NCI-H1930 (cell line): Measurements from ENCODE around the gene SETD6.

Experiments used
- DNase-seq, 2 experiments: peaks; one replicate each; lab custom pipeline; 2025; lab: John Stamatoyannopoulos, UW

The SETD6 gene

GRCh38 chr16:58508671-58509251, 6.6 kb upstream of the SETD6 start:
- no peak for DNase-seq

- no peak for DNase-seq
Observed at GRCh38 chr16:58509256-58510096, 5.8 kb upstream of the SETD6 start.

- no peak for DNase-seq
Observed at GRCh38 chr16:58510097-58510775, 5.1 kb upstream of the SETD6 start.

- no peak for DNase-seq
Observed at GRCh38 chr16:58510776-58511628, 4.3 kb upstream of the SETD6 start.

- peak; percentile 40 to 52 for DNase-seq
Observed at GRCh38 chr16:58511933-58512815, 3.1 kb upstream of the SETD6 start.

- no peak for DNase-seq
Observed at GRCh38 chr16:58513874-58514273, 1.4 kb upstream of the SETD6 start.

- DNase-seq, result no peak
Observed at GRCh38 chr16:58515871-58516767, 802 bp downstream of the SETD6 start.

- no peak for DNase-seq
Observed at GRCh38 chr16:58516768-58517107, 1.4 kb downstream of the SETD6 start.

GRCh38 chr16:58518083-58518979, 3.0 kb downstream of the SETD6 start:
- DNase-seq, result no peak

- DNase-seq, result no peak
Observed at GRCh38 chr16:58518980-58519368, 3.7 kb downstream of the SETD6 start.

- no peak for DNase-seq
Observed at GRCh38 chr16:58519707-58520106, 4.4 kb downstream of the SETD6 start.

- DNase-seq, result no peak
Observed at GRCh38 chr16:58530179-58530578, 14.9 kb downstream of the SETD6 start.

GRCh38 chr16:58532414-58532813, 17.1 kb downstream of the SETD6 start:
- DNase-seq, result no peak

GRCh38 chr16:58533751-58534470, 18.6 kb downstream of the SETD6 start:
- no peak for DNase-seq

- DNase-seq, result no peak
Observed at GRCh38 chr16:58535100-58535499, 19.8 kb downstream of the SETD6 start.

GRCh38 chr16:58536278-58536677, 21.0 kb downstream of the SETD6 start:
- DNase-seq, result no peak

GRCh38 chr16:58537124-58537906, 22.0 kb downstream of the SETD6 start:
- DNase-seq, result no peak

- no peak for DNase-seq
Observed at GRCh38 chr16:58541711-58542110, 26.4 kb downstream of the SETD6 start.
